GM19193 (cell line): ENCODE results near the gene CD226.

Source experiments
- POLR2A ChIP-seq: IDR thresholded peaks from 4 replicates; pipeline ENCODE4 v1.6.1; 2011; ENCODE audit not compliant: insufficient read depth, insufficient read length; ENCODE audit errors: extremely low read depth

The CD226 gene

GRCh38 chr18:69870736-69871135 is 76.9 kb downstream of the CD226 start:
- no peak for TF ChIP-seq POLR2A

GRCh38 chr18:69866212-69866611 is 81.5 kb downstream of the CD226 start:
- no peak for TF ChIP-seq POLR2A

GRCh38 chr18:69865776-69866175 is 81.9 kb downstream of the CD226 start:
- no peak for TF ChIP-seq POLR2A

GRCh38 chr18:69858897-69859296 is 88.8 kb downstream of the CD226 start:
- TF ChIP-seq POLR2A = no peak

- TF ChIP-seq POLR2A = no peak
Measured at GRCh38 chr18:69854455-69854854, 93.2 kb downstream of the CD226 start.

- no peak for TF ChIP-seq POLR2A
Measured at GRCh38 chr18:69853051-69853450, 94.6 kb downstream of the CD226 start.

- no peak for TF ChIP-seq POLR2A
Measured at GRCh38 chr18:69845593-69846506, 101.8 kb downstream of the CD226 start.

GRCh38 chr18:69844656-69845055 is 103.0 kb downstream of the CD226 start:
- no peak for TF ChIP-seq POLR2A

GRCh38 chr18:69843015-69843414 is 104.7 kb downstream of the CD226 start:
- no peak for TF ChIP-seq POLR2A

GRCh38 chr18:69841117-69841516 is 106.6 kb downstream of the CD226 start:
- TF ChIP-seq POLR2A = no peak

GRCh38 chr18:69840445-69840844 is 107.2 kb downstream of the CD226 start:
- no peak for TF ChIP-seq POLR2A

GRCh38 chr18:69840001-69840400 is 107.7 kb downstream of the CD226 start:
- no peak for TF ChIP-seq POLR2A

GRCh38 chr18:69839497-69839896 is 108.2 kb downstream of the CD226 start:
- TF ChIP-seq POLR2A = no peak

- TF ChIP-seq POLR2A = no peak
Measured at GRCh38 chr18:69838620-69839411, 108.9 kb downstream of the CD226 start.

GRCh38 chr18:69838003-69838402 is 109.7 kb downstream of the CD226 start:
- no peak for TF ChIP-seq POLR2A

GRCh38 chr18:69830189-69830588 is 117.5 kb downstream of the CD226 start:
- TF ChIP-seq POLR2A = no peak
